Activated CD4-positive, alpha-beta T cell treated with anti-CD3 and anti-CD28 coated beads, Interleukin-2, amount 50 U/mL, for 4 hours (primary cell): ENCODE measurements around the gene CD300LB.
"Not testable (repeated sequence)": the region's sequence is repeated elsewhere in the genome, so short reads cannot be mapped to it uniquely, and the experiment has no call there.

Experiments used
- DNase-seq, 2 experiments: peaks; one replicate each; pipeline ENCODE4 v3.0.0-alpha.2; 2020

CD300LB gene

DNA sequence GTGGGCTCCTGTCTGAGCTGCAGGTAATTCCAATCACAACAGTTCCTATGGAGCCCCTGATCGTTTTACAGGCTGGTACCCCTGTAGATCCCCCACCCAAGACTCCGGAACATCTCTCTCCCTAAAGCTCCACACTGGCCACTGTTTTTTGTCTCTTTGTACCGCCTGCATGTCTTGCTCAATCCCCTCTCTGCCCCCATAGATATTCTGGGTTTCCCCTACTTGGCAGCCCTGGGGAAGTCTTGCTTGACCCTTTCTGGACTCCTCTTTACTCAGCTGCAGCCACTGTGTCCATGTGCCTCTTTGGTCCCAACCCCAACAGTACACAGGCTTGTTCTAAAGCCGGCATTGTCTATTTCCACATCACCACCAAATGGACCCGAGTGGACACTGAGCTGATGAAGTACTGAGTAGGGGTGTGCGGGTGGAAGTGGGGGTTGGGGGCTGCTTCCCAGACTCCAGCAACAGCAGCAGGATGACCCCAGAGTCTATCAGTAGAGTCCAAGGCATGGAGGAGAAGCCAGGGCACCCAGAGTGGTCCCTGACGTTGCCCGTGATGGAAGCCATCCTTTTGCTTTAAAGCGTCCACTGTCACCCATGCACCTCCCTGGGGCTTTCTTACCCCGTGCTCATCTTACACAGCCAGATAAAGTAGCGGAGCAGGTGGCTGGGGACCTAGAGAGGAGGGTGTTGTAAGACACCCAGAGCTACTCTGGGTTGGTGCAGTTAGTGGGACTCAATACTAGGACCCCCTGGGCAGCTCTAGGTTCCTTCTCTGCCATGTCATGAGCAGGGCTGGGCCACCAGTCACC, 6.4 kb downstream of the CD300LB start:
- no peak for DNase-seq

DNA sequence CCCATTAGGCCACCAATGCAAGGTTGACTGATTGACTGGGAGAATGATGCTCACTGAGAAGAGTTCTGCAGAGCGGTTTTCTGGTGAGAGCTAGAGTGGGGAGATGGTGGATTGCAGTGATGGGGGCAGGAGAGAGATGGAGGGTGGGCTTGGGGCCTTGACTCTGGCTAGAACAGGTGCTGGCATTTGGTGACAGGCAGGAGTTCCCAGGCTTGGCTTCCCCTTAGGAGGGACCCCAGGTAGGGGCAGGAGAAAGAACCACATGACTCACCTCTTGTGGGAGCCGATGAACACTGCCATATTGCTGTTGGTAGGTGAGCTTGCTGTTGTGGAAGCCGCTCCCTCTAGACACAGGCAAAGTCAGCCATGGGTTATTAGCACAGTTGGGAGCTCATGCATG, 8.0 kb downstream of the CD300LB start:
- DNase-seq: no peak

DNA sequence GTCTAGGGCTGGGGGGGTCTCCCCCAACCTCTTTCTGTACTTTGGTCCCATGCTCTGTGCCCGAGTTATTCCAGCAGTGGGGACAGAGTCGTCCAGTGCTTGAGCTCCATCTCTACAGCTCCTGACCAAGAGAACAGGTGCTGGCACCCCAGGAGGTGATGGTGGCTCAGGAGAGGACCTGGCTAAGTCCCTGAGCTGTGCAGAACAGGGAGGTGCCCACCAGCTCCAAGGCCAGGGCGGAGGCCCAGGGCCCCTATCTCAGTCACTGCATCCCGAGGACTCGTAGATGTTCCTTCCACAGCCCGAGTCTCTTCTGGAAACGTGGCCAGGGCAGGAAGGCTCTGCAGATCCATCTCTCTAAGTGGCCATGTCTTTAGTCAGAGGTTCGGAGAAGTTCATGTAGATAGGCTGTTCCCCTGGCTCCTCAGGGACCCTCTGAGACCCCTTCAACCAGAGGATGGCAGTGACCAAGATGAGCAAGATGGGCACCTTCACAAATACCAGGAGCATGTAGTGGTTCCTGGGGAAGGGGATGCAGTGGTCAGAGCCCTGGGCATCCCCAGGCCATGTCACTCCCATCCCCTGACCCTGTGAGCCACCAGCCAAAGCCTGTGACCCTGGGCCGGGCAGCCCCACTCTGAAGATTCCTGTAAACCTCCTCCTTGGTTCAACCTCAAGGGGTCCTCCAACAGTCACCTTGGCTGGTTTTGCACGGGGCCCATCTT, 8.7 kb downstream of the CD300LB start:
- DNase-seq: no peak

DNA sequence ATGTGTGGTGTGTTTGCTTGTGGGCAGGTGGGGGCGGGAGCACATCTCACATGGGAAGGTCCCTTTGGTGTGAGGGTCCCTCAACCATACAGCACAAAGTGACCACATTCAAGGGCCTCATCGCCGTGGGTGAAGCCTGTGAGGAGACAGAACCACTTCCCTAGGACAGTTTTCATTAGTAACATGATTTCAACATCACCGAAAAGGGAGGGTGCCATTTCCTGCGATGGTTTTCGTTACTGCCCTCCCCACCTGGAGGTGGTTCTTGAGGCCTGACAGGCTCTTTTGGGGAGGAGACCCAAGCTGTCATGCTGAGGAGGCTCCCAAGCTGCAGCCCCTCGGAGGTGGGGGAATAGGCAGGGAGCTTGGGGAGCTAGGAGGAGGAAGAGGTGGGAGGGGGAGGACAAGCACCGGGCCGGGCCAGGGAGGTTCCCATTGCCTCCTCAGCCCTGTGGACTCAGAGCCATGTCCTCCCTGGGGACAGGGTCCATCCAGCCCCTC, 9.5 kb downstream of the CD300LB start:
- DNase-seq: no peak

DNA sequence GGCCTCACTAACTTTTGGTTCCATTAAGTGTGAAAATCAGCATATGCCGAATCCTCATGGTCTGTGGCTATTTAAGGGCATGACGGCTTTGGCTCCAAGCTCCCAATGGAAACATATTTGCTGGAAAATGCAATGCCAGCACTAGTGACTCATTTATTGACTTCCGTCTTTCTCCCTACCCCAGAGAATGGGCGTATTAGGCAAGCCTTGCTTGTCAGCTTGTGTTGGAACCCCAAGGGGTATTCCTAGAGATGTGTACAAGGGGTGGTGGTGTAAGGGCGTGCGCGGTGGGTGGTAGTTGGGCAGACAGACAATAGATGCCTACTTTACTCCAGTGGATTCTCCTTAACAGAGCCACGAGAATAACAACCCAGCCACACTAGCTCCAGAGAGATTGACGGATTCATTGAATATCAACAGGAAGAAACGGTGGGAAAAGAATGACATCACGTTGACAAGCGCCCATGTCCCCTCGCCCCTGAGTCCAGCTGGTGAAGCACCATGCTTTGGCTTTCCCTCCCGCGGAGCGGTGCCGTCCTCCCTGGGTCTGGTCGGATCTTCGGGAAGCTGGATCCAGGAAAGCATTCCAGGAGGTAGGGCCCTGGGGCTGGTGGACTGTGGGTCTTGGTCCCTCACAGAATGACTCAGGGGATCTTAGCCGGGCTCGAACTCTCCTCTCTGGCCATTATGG, 10.3 kb downstream of the CD300LB start:
- DNase-seq: no peak

DNA sequence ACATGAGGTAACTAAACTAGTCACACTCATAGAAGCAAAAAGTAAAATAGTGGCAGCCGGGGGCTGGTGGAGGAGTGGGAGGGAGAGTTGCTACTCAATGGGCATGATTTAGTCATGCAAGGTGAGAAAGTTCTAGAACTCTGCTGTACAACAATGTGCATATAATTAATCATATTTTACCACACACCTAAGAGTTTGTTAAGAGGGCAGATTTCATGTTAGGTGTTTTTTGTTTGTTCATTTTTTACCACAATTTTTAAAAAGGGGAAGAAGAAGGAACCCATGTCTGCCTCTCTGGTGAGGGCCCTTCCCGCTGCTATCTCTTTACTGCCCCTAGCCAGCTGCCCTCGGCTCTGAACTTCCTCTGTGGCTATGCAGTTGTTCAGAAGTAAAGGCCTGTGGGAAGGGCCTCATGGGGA, 11.2 kb downstream of the CD300LB start:
- DNase-seq: no peak

DNA sequence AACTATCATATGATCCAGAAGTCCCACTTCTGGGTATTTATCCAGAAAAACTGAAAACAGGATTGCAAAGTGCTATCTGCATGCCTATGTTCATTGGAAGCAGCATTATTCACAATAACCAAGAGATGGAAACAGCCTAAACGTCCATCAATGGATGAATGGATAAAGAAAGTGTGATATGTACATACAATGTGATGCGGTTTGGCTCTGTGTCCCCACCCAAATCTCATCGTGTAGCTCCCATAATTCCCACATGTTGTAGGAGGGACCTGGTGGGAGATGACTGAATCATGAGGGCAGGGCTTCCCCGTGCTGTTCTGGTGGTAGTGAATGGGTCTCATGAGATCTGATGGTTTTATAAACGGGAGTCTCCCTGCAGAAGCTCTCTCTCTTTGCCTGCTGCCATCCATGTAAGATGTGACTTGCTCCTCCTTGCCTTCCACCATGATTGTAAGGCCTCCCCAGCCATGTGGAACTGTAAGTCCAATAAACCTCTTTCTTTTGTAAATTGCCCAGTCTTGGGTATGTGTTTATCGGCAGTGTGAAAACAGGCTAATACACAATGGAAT, 12.8 kb downstream of the CD300LB start:
- not testable (repeated sequence) for DNase-seq

DNA sequence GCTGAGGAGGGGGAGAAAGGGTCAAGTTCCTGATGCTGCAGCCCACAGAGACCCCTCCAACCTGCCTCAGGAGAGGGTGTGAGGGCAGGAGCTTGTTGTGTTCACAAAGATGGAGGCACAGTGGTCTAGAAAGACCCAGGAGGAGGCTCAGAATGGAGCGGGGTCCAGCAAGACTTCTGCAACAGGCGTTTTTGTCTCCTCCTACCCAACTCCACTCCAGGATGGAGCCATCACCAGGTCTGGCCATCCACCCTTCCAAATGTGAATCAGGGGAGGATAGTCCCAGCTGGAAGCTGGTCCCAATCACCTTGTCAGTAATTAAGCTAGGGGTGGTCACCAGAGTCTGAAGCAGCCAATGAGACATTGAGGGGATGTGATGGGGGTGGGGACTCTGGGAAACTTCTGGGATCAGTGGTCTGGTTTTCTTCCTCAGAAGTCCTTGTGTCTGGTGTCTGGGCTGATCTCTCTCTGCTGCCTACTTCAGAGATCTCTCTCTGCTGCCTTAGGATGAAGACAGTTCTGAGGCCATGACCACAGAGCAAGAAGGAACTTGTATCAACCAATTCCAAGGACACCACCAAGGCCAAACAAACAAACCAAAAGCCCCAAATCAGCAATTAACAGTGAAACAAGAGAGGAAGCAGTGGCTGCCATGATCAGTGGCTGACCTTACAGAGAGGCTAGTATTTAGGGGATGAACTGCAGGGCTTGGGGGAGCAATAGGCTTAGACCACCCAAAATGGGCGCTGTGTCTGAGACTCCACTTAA, 14.5 kb downstream of the CD300LB start:
- no peak for DNase-seq

DNA sequence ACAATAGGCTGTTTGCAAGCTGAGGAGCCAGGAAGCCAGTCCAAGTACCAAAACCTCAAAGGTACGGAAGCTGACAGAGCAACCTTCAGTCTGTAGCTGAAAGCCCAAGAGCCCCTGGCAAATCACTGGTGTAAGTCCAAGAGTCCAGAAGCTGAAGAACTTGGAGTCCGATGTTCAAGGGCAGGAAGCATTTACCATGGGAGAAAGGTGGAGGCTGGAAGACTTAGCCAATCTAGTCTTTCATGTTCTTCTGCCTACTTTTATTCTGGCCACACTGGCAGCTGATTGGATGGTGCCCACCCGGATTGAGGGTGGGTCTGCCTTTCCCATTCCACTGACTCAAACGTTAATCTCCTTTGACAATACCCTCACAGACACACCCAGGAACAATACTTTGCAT, 15.3 kb downstream of the CD300LB start:
- no peak for DNase-seq

DNA sequence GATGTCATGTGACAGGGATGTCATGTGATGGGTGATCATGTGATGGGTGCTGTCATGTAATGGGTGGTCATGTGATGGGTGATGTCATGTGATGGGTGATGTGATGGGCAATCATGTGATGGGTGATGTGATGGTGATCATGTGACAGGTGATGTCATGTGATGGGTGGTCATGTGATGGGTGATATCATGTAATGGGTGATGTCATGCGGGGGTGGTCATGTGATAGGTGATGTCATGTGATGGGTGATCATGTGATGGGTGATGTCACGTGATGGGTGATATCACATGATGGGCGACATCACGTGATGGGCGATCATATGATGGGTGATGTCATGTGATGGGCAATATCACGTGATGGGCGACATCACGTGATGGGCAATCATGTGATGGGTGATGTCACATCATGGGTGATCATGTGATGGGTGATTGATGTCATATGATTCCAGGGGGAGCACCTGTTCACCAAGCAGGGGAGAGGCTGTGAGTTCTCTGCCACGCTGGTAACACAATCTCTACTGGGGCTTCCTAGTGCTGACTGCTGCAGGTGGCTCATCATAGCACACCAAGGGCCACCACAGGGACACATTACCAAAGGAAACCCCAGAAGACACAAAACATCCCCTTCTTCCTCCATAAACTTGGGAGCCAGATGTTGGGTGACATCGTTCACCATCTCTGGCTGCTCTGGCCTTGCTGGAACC, 16.5 kb downstream of the CD300LB start:
- no peak for DNase-seq

DNA sequence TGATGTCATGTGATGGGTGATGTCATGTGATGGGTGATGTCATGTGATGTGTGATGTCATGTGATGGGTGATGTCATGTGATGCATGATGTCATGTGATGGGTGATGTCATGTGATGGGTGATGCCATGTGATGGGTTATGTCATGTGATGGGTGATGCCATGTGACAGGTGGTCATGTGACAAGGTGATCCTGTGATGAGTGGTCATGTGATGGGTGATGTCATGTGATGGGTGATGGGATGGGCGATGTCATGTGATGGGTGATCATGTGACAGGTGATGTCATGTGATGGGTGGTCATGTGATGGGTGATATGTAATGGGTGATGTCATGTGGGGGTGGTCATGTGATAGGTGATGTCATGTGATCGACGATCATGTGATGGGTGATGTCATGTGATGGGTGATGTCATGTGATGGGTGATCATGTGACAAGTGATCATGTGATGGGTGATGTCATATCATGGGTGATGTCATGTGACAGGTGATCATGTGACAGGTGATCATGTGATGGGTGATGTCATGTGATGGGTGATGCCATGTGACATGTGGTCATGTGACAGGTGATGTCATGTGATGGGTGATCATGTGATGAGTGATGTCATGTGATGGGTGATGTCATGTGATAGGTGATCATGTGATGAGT, 17.2 kb downstream of the CD300LB start:
- no peak for DNase-seq

DNA sequence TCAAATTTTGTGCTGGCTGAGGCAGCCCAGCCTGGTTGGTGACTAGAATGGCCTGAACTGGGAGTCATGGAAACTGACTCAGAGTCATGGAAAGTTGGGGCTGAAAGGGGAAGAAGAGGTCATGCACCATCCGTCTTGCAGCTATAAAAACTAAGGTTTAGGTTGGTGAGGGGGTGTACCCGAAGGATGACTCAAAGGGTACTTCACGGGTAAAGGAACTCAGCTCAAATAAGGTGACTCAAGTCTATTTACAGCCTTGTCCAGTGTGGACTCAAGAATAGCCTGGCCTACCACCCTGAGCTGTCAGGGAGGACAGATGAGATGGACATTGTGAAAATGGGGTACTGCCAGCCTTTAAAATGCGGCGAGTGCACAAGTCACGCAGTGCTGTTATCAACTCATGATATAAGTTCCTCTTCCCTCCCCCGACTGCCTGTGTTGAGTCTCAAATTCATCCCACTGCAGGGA, 18.6 kb downstream of the CD300LB start:
- DNase-seq: no peak

DNA sequence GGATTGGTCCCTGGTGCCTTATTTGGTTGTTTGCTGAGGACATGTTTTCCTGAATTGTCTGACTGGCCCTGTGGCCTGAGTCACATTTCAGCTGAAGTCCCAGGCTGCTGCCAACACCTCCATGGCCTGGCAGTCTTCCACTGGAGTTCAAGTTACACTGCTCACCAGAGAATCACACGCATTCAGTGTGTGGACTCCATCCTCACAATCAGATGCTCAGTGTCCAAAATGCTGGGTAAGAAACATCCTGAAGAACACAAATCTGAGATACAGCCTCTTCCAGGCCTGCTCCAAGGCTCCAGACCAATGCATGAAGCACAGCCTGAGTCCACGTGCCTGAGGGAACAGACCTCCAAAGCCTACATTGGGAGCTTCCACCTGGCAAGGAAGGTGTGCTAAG, 19.2 kb downstream of the CD300LB start:
- no peak for DNase-seq

DNA sequence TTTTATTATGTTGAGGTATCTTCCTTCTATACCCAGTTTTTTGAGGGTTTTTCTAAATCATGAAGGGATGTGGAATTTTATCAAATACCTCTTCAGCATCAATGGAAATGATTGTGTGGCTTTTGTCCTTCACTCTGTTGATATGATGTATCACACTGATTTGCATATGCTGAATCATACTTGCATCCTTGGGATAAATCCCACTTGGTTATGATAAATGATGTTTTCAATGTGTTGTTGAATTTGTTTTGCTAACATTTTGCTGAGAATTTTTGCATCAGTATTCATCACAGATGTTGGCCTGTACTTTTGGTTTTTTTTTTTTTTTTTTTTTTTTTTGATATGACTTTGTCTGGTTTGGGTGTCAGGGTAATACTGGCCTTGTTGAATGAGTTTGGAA, 23.1 kb downstream of the CD300LB start:
- no peak for DNase-seq

DNA sequence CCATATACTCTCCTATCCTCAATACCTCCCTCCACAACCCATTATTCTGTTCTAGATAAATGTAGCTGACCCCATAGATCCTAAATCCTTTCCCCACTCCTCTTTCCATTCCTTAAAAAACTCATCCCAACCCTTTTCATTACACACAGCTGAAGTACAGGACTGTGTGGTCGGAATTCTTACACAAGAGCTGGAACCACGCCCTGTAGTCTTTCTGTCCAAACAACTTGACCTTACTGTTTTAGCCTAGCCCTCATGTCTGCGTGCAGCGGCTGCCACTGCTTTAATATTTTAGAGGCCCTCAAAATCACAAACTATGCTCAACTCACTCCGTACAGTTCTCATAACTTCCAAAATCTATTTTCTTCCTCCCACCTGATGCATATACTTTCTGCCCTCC, 27.3 kb downstream of the CD300LB start:
- not testable (repeated sequence) for DNase-seq

DNA sequence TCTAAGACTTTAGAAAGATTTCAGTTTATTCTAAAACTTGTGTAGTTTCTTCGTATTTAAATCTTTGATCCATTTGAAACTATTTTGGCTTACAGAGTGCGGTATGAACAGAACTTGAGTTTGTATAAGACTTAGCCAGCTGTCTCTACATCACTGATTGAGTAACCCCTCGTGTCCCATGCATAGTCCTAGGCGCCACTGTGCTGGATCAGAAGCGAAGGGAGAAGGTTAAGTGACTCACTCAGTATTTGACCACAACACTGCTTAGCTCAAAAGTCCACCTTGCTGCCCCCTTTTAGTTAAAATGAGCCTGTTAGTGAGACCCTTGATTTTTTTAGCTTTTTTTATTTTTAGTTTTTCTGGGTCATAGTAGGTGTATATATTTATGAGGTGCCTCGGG, 28.4 kb downstream of the CD300LB start:
- DNase-seq: no peak

DNA sequence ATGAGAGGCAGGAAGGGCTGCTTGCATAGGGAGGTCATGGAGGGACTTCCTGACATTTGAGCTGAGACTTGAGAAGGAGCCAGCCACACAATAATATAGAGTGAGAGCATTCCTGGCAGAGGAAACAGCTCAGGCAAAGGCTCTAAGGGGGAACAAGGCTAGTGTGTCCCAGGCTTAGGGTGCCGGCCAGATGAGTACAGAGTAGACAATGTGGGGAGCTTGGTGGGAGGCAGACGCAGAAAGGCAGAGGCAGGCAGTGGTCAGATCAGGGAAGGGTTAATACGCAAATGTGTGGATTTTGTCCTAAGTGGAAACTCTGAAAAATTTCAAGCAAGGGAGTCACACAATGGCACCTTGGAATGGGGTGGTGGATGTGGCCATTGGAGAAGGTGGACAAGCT, 31.3 kb downstream of the CD300LB start:
- no peak for DNase-seq

DNA sequence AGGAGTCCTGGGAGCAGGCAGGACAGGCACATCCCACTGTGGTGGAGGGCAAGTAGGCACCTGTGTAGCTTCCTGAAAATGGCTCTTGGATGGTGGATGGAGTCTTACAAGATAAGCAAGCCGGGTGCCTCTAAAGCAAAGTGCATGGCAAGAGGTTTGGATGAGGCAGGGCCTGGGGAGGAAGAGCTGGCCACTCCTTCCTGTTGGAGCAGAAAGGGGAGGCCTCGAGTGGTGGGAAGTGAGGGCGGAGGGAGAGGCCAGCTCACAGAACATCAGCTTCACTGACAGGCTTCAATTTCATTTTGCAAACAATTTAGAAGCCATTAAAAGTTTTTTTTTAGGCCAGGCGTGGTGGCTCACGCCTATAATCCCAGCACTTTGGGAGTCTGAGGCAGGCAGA, 33.8 kb downstream of the CD300LB start:
- DNase-seq: no peak

DNA sequence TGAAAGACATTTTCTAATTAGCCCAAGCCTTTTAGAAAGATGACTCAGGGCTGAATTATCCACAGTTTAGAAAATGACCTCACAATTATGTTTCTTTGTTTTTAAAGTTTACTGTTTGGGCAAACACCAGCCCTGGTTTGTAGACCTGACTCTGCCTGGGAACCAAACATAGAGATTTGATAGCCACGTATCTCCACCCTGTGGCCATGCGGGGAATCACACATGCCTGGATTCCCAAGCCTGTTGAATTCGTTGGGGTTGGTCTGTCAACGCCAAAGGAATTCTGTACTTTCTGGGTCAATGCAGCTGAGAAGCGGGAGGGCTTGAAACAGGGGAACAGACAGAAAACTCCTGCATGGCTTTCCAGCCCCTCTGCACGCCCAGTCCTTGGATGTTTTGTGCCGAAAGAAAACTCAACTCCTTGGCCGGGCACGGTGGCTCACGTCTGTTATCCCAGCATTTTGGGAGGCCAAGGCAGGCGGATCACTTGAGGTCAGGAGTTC, 37.9 kb downstream of the CD300LB start:
- DNase-seq: peak; percentile 58 to 66

DNA sequence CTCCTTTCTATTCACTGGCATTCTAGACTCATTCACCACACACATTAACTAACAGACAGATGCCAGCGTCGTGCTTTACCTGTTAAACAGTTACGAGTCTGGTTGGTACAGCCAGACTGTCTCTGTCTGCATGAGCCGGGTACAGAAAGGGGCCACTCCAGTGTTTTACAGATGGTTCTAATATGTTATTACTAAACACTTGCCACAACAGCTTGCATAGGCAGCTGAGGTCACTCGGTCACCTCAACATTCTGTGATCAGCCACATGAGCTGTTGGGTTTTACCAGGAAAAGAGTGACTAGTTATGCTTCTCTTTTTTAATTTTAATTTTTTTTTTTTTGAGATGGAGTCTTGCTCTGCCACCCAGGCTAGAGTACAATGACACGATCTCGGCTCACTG, 39.6 kb downstream of the CD300LB start:
- no peak for DNase-seq

DNA sequence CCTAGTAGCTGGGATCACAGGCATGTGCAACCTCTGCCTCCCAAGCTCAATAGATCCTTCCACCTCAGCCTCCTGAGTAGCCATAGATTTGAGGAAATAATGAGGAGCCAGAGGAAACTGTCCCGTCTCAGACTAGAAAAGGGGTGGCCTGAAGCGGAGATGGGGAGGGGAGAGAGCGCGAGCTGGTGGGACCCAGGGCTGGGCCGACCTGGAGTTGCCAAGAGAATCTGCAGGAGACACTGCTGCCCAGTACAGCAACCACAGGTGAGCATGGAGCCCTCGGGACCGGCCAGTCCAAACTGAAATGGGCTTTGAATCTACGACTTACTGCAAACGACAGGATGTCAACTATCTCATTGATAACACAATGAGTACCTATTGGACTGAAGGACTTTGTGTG, 40.6 kb downstream of the CD300LB start:
- no peak for DNase-seq
